HEK293 (cell line): ENCODE data around the gene ACBD3.

Source experiments
- CTCF ChIA-PET: fragments of 350-600 bp; formaldehyde crosslinking; extraction: SDS; loops from one replicate; lab custom pipeline; 2021; ENCODE audit warnings: antibody characterized with exemption; lab: Yijun Ruan, JAX
- POLR2A ChIA-PET: fragments of 300-600 bp; formaldehyde crosslinking; extraction: SDS; loops from one replicate; lab custom pipeline; 2020; ENCODE audit warnings: antibody characterized with exemption, inconsistent platforms; lab: Yijun Ruan, JAX
- H3K27ac ChIP-seq: fragments of 200-500 bp; sonication (Bioruptor generic); 2 replicates; pipeline ENCODE4 v1.5.1; 2014; ENCODE audit warnings: low read depth, low read length, control low read depth, inconsistent platforms; ENCODE audit errors: extremely low read depth
- H3K36me3 ChIP-seq, 2 experiments: fragments of 200-500 bp in 1 of 2; sonication (Bioruptor generic) in 1 of 2; 1 replicate in 1 of 2; 2 replicates in 1 of 2; pipeline ENCODE4 v1.5.1; 2014 to 2017; ENCODE audit warnings: inconsistent platforms in 2 of 2, low read length in 2 of 2; ENCODE audit not compliant: control insufficient read depth in 2 of 2, insufficient read depth in 1 of 2
- H3K4me1 ChIP-seq: fragments of 200-500 bp; sonication (Bioruptor generic); 2 replicates; pipeline ENCODE4 v1.5.1; 2014; ENCODE audit warnings: mild to moderate bottlenecking, low read length, inconsistent platforms; ENCODE audit not compliant: control insufficient read depth, insufficient read depth
- H3K4me3 ChIP-seq: 2 replicates; pipeline ENCODE4 v1.5.1; 2011; ENCODE audit warnings: low read depth, mild to moderate bottlenecking, control low read depth, low read length, moderate library complexity
- H3K9me3 ChIP-seq: fragments of 200-500 bp; sonication (Bioruptor generic); 2 replicates; pipeline ENCODE4 v1.5.1; 2014; ENCODE audit warnings: low read depth, low read length, inconsistent platforms; ENCODE audit not compliant: control insufficient read depth, insufficient read depth
- EGR2 ChIP-seq: fragments of 450-650 bp; formaldehyde crosslinking; IDR thresholded peaks from 2 replicates; pipeline ENCODE4 v1.5.1; 2016; ENCODE audit warnings: low read depth, missing biosample characterization, missing genetic modification characterization
- GLI4 ChIP-seq: fragments of 450-650 bp; formaldehyde crosslinking; IDR thresholded peaks from 2 replicates; pipeline ENCODE4 v1.5.1; 2016; ENCODE audit warnings: missing biosample characterization, missing genetic modification characterization
- GLIS1 ChIP-seq: fragments of 450-650 bp; formaldehyde crosslinking; IDR thresholded peaks from 2 replicates; pipeline ENCODE4 v1.5.1; 2016; ENCODE audit warnings: missing biosample characterization, missing genetic modification characterization
- GLIS2 ChIP-seq: fragments of 450-650 bp; formaldehyde crosslinking; IDR thresholded peaks from 2 replicates; pipeline ENCODE4 v1.5.1; 2016; ENCODE audit warnings: missing biosample characterization, missing genetic modification characterization
- HOXA7 ChIP-seq: sonication (generic); formaldehyde crosslinking; IDR thresholded peaks from 2 replicates; pipeline ENCODE4 v1.8.1; 2022; ENCODE audit warnings: missing genetic modification reagents, borderline replicate concordance
- PRDM1 ChIP-seq: fragments of 450-650 bp; formaldehyde crosslinking; IDR thresholded peaks from 2 replicates; pipeline ENCODE4; 2016; ENCODE audit warnings: missing biosample characterization, missing genetic modification characterization
- SETDB1 ChIP-seq: IDR thresholded peaks from one replicate; pipeline ENCODE4 v1.6.1; 2017; ENCODE audit warnings: mild to moderate bottlenecking, low read length, moderate library complexity, mixed read lengths; ENCODE audit not compliant: insufficient read length
- TSHZ1 ChIP-seq: fragments of 450-650 bp; formaldehyde crosslinking; IDR thresholded peaks from 2 replicates; pipeline ENCODE4 v1.5.1; 2016; ENCODE audit warnings: missing biosample characterization, missing genetic modification characterization, borderline replicate concordance
- YY1 ChIP-seq: fragments of 450-650 bp; formaldehyde crosslinking; IDR thresholded peaks from 2 replicates; pipeline ENCODE4 v1.5.1; 2018; ENCODE audit warnings: missing biosample characterization, missing genetic modification characterization
- YY2 ChIP-seq: fragments of 450-650 bp; formaldehyde crosslinking; IDR thresholded peaks from 2 replicates; pipeline ENCODE4 v1.5.1; 2016; ENCODE audit warnings: missing biosample characterization, missing genetic modification characterization
- ZBTB20 ChIP-seq: fragments of 450-650 bp; formaldehyde crosslinking; IDR thresholded peaks from 2 replicates; pipeline ENCODE4 v1.5.1; 2016; ENCODE audit warnings: missing biosample characterization, missing genetic modification characterization
- ZFHX2 ChIP-seq: fragments of 450-650 bp; formaldehyde crosslinking; conservative IDR thresholded peaks from 2 replicates; pipeline ENCODE4 v1.5.1; 2016; ENCODE audit warnings: missing biosample characterization, missing genetic modification characterization
- ZFP41 ChIP-seq: fragments of 450-650 bp; formaldehyde crosslinking; IDR thresholded peaks from 2 replicates; pipeline ENCODE4 v1.5.1; 2016; ENCODE audit warnings: missing biosample characterization, missing genetic modification characterization, borderline replicate concordance
- ZIC2 ChIP-seq: fragments of 450-650 bp; formaldehyde crosslinking; IDR thresholded peaks from 2 replicates; pipeline ENCODE4 v1.5.1; 2016; ENCODE audit warnings: missing biosample characterization, missing genetic modification characterization
- ZNF169 ChIP-seq: fragments of 450-650 bp; formaldehyde crosslinking; IDR thresholded peaks from 2 replicates; pipeline ENCODE4 v1.5.1; 2016; ENCODE audit warnings: missing biosample characterization, missing genetic modification characterization
- ZNF174 ChIP-seq: fragments of 450-650 bp; formaldehyde crosslinking; IDR thresholded peaks from 2 replicates; pipeline ENCODE4 v1.5.0; 2017; ENCODE audit warnings: missing biosample characterization, mild to moderate bottlenecking, missing genetic modification characterization
- ZNF529 ChIP-seq: fragments of 450-650 bp; formaldehyde crosslinking; IDR thresholded peaks from 2 replicates; pipeline ENCODE4 v1.5.1; 2017; ENCODE audit warnings: missing genetic modification characterization, missing biosample characterization; ENCODE audit not compliant: insufficient replicate concordance
- ZNF544 ChIP-seq: fragments of 450-650 bp; formaldehyde crosslinking; IDR thresholded peaks from 2 replicates; pipeline ENCODE4 v1.5.0; 2017; ENCODE audit warnings: missing biosample characterization, missing genetic modification characterization
- ZNF600 ChIP-seq: fragments of 450-650 bp; formaldehyde crosslinking; IDR thresholded peaks from 2 replicates; pipeline ENCODE4 v1.5.1; 2016; ENCODE audit warnings: missing biosample characterization, missing genetic modification characterization
- ZNF623 ChIP-seq: fragments of 450-650 bp; formaldehyde crosslinking; IDR thresholded peaks from 2 replicates; pipeline ENCODE4 v1.5.1; 2016; ENCODE audit warnings: missing biosample characterization, missing genetic modification characterization
- ZNF677 ChIP-seq: fragments of 450-650 bp; IDR thresholded peaks from 2 replicates; pipeline ENCODE4 v1.5.0; 2018; ENCODE audit warnings: missing biosample characterization, mild to moderate bottlenecking, missing genetic modification characterization, moderate library complexity
- ZNF707 ChIP-seq: fragments of 450-650 bp; formaldehyde crosslinking; IDR thresholded peaks from 2 replicates; pipeline ENCODE4 v1.5.1; 2016; ENCODE audit warnings: missing biosample characterization, missing genetic modification characterization
- ZNF768 ChIP-seq: fragments of 450-650 bp; formaldehyde crosslinking; IDR thresholded peaks from 2 replicates; pipeline ENCODE4 v1.5.1; 2018; ENCODE audit warnings: missing biosample characterization, mild to moderate bottlenecking, missing genetic modification characterization
- ZNF843 ChIP-seq: fragments of 450-650 bp; formaldehyde crosslinking; IDR thresholded peaks from 2 replicates; pipeline ENCODE4 v1.5.1; 2016; ENCODE audit warnings: missing biosample characterization, missing genetic modification characterization
- ZSCAN16 ChIP-seq: fragments of 450-650 bp; formaldehyde crosslinking; IDR thresholded peaks from 2 replicates; pipeline ENCODE4 v1.5.1; 2016; ENCODE audit warnings: missing biosample characterization, missing genetic modification characterization

Gene ACBD3

GRCh38 chr1:226134170-226135058, 52.1 kb downstream of the ACBD3 start:
- Histone ChIP-seq H3K36me3 (peaks cover 0 to 3% of the 10 kb centered on the region in 2 experiments; a peak in 1 of 3 replicates), H3K27ac (no peak overlapping the region), H3K9me3 (no peaks in the 10 kb centered on the region), H3K4me3 (no peak overlapping the region), H3K4me1 (no peaks in the 10 kb centered on the region)
- POLR2A ChIA-PET, result no interaction called here
- CTCF ChIA-PET, result interaction anchor here (8.0 kb wide), 1 partner anchor 10 kb away, joined by 67 read pairs; no protein-coding TSS in a partner anchor
- peak; percentile 30; the same call in 1 of the 2 replicates for TF ChIP-seq ZFHX2 (tag by site-specific recombination)
- no peak for TF ChIP-seq YY1 (tag by site-specific recombination)
- peak; percentile 78 for TF ChIP-seq ZNF623
- 0 out of 2 replicates have a peak, but pooled peaks have one; percentile 7 for TF ChIP-seq ZNF600 (tag by site-specific recombination)
- TF ChIP-seq ZFP41 (tag by site-specific recombination), result no peak
- TF ChIP-seq SETDB1, result no peak
- TF ChIP-seq ZSCAN16 (tag by site-specific recombination), result peak; percentile 88
- TF ChIP-seq EGR2 (tag by site-specific recombination), result peak; percentile 64; the same call in 1 of the 2 replicates

GRCh38 chr1:226133504-226134123, 52.9 kb downstream of the ACBD3 start:
- H3K9me3 ChIP-seq, result no peaks in the 10 kb centered on the region
- TF ChIP-seq ZNF544 (tag by site-specific recombination) (no peak), ZBTB20 (no peak), HOXA7 (no peak), ZNF529 (tag by site-specific recombination) (no peak), ZNF677 (tag by site-specific recombination) (no peak), GLI4 (tag by site-specific recombination) (no peak), ZNF707 (tag by site-specific recombination) (no peak), YY2 (no peak), ZNF768 (tag by site-specific recombination) (no peak), ZNF169 (tag by site-specific recombination) (no peak), PRDM1 (tag by site-specific recombination) (no peak)
- peaks cover 0 to 3% of the 10 kb centered on the region in 2 experiments; a peak in 1 of 3 replicates for H3K36me3 ChIP-seq
- no peaks in the 10 kb centered on the region for H3K4me1 ChIP-seq
- CTCF ChIA-PET, result interaction anchor here (0.8 to 8.0 kb wide), 2 partner anchors 9 to 13 kb away, joined by 3 to 67 read pairs; no protein-coding TSS in a partner anchor
- POLR2A ChIA-PET, result no interaction called here
- no peak overlapping the region for H3K27ac ChIP-seq
- no peak overlapping the region for H3K4me3 ChIP-seq

- ChIA-PET POLR2A (no interaction called here), CTCF (interaction anchor here (0.6 to 8.0 kb wide), 4 partner anchors 9 to 53 kb away, joined by 3 to 67 read pairs (median 3); no protein-coding TSS in a partner anchor)
- Histone ChIP-seq H3K4me3 (no peak overlapping the region), H3K36me3 (peaks cover 0 to 3% of the 10 kb centered on the region in 2 experiments; a peak in 1 of 3 replicates), H3K4me1 (no peaks in the 10 kb centered on the region), H3K27ac (no peak overlapping the region), H3K9me3 (no peaks in the 10 kb centered on the region)
- TF ChIP-seq ZFHX2 (tag by site-specific recombination) (peak; percentile 75), GLIS1 (0 out of 2 replicates have a peak, but pooled peaks have one; percentile 33), GLIS2 (tag by site-specific recombination) (0 out of 2 replicates have a peak, but pooled peaks have one; percentile 12), ZNF174 (tag by site-specific recombination) (no peak), ZIC2 (tag by site-specific recombination) (peak; percentile 42), ZNF843 (tag by site-specific recombination) (no peak), TSHZ1 (tag by site-specific recombination) (no peak)
These were observed 53.6 kb downstream of the ACBD3 start for GRCh38 chr1:226132728-226133503.
